Kasumi-1 (cell line): ENCODE measurements around the gene COL18A1.

Experiments
- DNase-seq, 2 experiments: peaks; one replicate each; lab custom pipeline; 2025; lab: John Stamatoyannopoulos, UW

Gene COL18A1

GRCh38 chr21:45536301-45537081 lies 131.5 kb downstream of the COL18A1 start:
- no peak for DNase-seq

- DNase-seq = no peak
These were observed 132.3 kb downstream of the COL18A1 start for GRCh38 chr21:45537111-45537745.

- DNase-seq = no peak
These were observed 132.9 kb downstream of the COL18A1 start for GRCh38 chr21:45537746-45538291.

GRCh38 chr21:45538381-45539045 lies 133.5 kb downstream of the COL18A1 start:
- no peak for DNase-seq

- no peak for DNase-seq
These were observed 134.3 kb downstream of the COL18A1 start for GRCh38 chr21:45539046-45539795.

GRCh38 chr21:45539796-45540600 lies 135.0 kb downstream of the COL18A1 start:
- DNase-seq = no peak

GRCh38 chr21:45540601-45540970 lies 135.6 kb downstream of the COL18A1 start:
- DNase-seq = no peak

- peak; percentile 63 to 67 for DNase-seq
These were observed 136.5 kb downstream of the COL18A1 start for GRCh38 chr21:45541221-45542039.

- DNase-seq = peak; percentile 11 to 20
These were observed 137.3 kb downstream of the COL18A1 start, which contains the start of gene SLC19A1 for GRCh38 chr21:45542242-45542666. TSS of gene SLC19A1 (minus strand) at chr21:45542440. CDS start at chr21:45537959, 4,481 bp downstream.

GRCh38 chr21:45542667-45543370 lies 137.9 kb downstream of the COL18A1 start:
- DNase-seq = no peak

- no peak for DNase-seq
These were observed 138.4 kb downstream of the COL18A1 start for GRCh38 chr21:45543371-45543709.

GRCh38 chr21:45543710-45544448 lies 138.9 kb downstream of the COL18A1 start:
- DNase-seq = no peak

GRCh38 chr21:45544449-45545235 lies 139.7 kb downstream of the COL18A1 start:
- no peak for DNase-seq

GRCh38 chr21:45545236-45545570 lies 140.2 kb downstream of the COL18A1 start:
- DNase-seq = no peak

- DNase-seq = no peak
These were observed 140.9 kb downstream of the COL18A1 start for GRCh38 chr21:45545691-45546531.

- DNase-seq = no peak
These were observed 141.9 kb downstream of the COL18A1 start for GRCh38 chr21:45546636-45547544.
